H1 (cell line): ENCODE measurements around the gene PAX4. TPM values are rescaled to one million over a fixed set of nuclear protein-coding genes. Genes with fewer than 3 reads are reported as not detected.
A peak's percentile ranks its signal among the peaks of the same experiment; 100 is the strongest.

Experiments
- GABPA ChIP-seq: IDR thresholded peaks from 2 replicates; pipeline ENCODE4 v1.6.1; 2011; ENCODE audit warnings: mild to moderate bottlenecking, low read length, moderate library complexity, borderline replicate concordance; ENCODE audit not compliant: insufficient read depth
- RFX5 ChIP-seq: IDR thresholded peaks from 2 replicates; pipeline ENCODE4 v1.6.1; 2011; ENCODE audit warnings: low read depth, low read length, improper control_type of control experiment, borderline replicate concordance
- SAP30 ChIP-seq: fragments of 300-600 bp; sonication (generic); IDR thresholded peaks from 2 replicates; pipeline ENCODE4 v1.7.1; 2012; ENCODE audit warnings: low read length, moderate library complexity, mild to moderate bottlenecking, inconsistent platforms; ENCODE audit not compliant: insufficient read depth, insufficient replicate concordance
- SRF ChIP-seq: IDR thresholded peaks from 2 replicates; pipeline ENCODE4 v1.6.1; 2011; ENCODE audit warnings: mild to moderate bottlenecking, low read depth, low read length, moderate library complexity
- TAF7 ChIP-seq: optimal IDR thresholded peaks from 2 replicates; pipeline ENCODE3; 2011; ENCODE audit warnings: low read depth, mild to moderate bottlenecking, inconsistent platforms, low read length, moderate library complexity, borderline replicate concordance
- polyA plus RNA-seq, 7 experiments: library from polyadenylated mRNA; depleted of rRNA in 3 of 7; stranded (reverse) in 5 of 7; unstranded in 2 of 7; fragments of >200 nt in 5 of 7; fragments of 200-250 nt in 2 of 7; gene quantifications; 1 replicate in 5 of 7; 2 replicates in 1 of 7; 4 replicates in 1 of 7; pipeline versions ENCODE4 v1.2.1 to v1.2.3, GENCODE V29; 2011 to 2013; ENCODE audit warnings: missing spikeins in 2 of 7, mixed read lengths in 2 of 7
- total RNA-seq: library from RNA; stranded (reverse); fragmentation: NEBNext Ultra II Directional; extraction: Animal tissue kit (Norgen Biotek cat#: 25700); gene quantifications from 2 replicates; pipeline ENCODE4 v1.2.1, GENCODE V29; 2021
- TF ChIP-seq, protein P1 (sequence below): IDR thresholded peaks from 2 replicates; pipeline ENCODE4 v1.6.1; 2012; ENCODE audit warnings: inconsistent platforms
- TF ChIP-seq, protein P2 (sequence below): IDR thresholded peaks from 2 replicates; pipeline ENCODE4 v1.6.1; 2012; ENCODE audit warnings: low read length, inconsistent platforms
- TF ChIP-seq, protein P3 (sequence below), 3 experiments: IDR thresholded peaks; 1 replicate in 2 of 3; 2 replicates in 1 of 3; pipeline versions ENCODE4 v1.5.1 to v1.6.1; 2011; ENCODE audit warnings: low read length in 3 of 3, mild to moderate bottlenecking in 3 of 3, inconsistent platforms in 2 of 3, low read depth in 1 of 3, moderate library complexity in 1 of 3; ENCODE audit not compliant: insufficient read depth in 1 of 3; ENCODE audit errors: control extremely low read depth in 1 of 3

PAX4 gene
- total and polyA plus RNA-seq, 2 of the 8 experiments (the other 6 are each of a cell fraction or from before 2014, with no cell fraction given), result 0.20 TPM; not detected in 1

DNA sequence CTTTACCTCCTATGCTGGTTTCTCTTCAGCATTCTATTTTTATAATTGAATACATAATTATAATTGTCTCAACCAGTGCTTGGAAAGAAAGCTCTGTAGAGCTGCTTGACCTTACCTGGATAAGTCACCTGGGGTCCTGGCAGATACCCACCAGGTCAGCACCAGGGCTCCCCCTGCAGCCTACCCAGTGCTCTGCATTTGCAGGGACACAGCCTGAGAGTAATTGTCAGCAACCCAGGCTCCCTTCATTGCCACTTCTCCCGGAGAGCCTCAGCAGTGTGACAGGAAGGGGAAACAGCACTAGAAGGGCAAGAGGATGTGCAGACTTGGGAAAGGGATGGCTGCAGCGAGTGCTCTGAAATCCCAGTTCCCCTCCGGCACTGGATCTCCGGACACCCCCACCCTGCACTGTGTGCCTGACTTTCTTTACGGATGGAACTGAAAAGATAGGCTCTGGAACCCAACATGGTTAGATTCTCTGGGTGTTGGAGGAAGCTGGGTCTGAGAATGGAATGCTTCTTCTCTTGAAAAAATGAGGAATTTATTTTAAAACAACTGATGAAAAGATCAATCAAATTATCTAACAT is 11.4 kb upstream of the PAX4 start (continued):
- no peak for TF ChIP-seq SAP30
- TF ChIP-seq, protein P1, sequence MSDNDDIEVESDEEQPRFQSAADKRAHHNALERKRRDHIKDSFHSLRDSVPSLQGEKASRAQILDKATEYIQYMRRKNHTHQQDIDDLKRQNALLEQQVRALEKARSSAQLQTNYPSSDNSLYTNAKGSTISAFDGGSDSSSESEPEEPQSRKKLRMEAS, result no peak
- TF ChIP-seq, protein P2, sequence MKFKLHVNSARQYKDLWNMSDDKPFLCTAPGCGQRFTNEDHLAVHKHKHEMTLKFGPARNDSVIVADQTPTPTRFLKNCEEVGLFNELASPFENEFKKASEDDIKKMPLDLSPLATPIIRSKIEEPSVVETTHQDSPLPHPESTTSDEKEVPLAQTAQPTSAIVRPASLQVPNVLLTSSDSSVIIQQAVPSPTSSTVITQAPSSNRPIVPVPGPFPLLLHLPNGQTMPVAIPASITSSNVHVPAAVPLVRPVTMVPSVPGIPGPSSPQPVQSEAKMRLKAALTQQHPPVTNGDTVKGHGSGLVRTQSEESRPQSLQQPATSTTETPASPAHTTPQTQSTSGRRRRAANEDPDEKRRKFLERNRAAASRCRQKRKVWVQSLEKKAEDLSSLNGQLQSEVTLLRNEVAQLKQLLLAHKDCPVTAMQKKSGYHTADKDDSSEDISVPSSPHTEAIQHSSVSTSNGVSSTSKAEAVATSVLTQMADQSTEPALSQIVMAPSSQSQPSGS, result no peak
- 0 out of 2 replicates have a peak, but pooled peaks have one; percentile 14 for TF ChIP-seq SRF
- no peak for TF ChIP-seq GABPA
- TF ChIP-seq RFX5, result no peak
- TF ChIP-seq, protein P3, sequence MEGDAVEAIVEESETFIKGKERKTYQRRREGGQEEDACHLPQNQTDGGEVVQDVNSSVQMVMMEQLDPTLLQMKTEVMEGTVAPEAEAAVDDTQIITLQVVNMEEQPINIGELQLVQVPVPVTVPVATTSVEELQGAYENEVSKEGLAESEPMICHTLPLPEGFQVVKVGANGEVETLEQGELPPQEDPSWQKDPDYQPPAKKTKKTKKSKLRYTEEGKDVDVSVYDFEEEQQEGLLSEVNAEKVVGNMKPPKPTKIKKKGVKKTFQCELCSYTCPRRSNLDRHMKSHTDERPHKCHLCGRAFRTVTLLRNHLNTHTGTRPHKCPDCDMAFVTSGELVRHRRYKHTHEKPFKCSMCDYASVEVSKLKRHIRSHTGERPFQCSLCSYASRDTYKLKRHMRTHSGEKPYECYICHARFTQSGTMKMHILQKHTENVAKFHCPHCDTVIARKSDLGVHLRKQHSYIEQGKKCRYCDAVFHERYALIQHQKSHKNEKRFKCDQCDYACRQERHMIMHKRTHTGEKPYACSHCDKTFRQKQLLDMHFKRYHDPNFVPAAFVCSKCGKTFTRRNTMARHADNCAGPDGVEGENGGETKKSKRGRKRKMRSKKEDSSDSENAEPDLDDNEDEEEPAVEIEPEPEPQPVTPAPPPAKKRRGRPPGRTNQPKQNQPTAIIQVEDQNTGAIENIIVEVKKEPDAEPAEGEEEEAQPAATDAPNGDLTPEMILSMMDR (IDR thresholded peaks at IDR 0.05; ENCODE audit: control extremely low read depth in 1 of 3, insufficient read depth in 1 of 3, low read depth in 1 of 3, low read length in 3 of 3), result peak; percentile 94 to 97 (median 95)
- peak; percentile 33 for TF ChIP-seq TAF7
